Eye (tissue), 1 donor: ENCODE results near the gene KLHDC1.

Experiments used
- DNase-seq: peaks from one replicate; pipeline ENCODE4 v3.0.0-alpha.2; 2015

The KLHDC1 gene

GRCh38 chr14:49796025-49796424 is 103.1 kb downstream of the KLHDC1 start:
- DNase-seq = no peak
